PC-3 (cell line): ENCODE data around the gene NKD1. TPM values are rescaled to one million over a fixed set of nuclear protein-coding genes. Genes with fewer than 3 reads are reported as not detected.

ENCODE experiments used
- ATAC-seq: fragments of 200-7000 bp; cut with Tn5 transposase; 2 replicates; pipeline ENCODE4 v1.9.1; 2020; ENCODE audit warnings: mild to moderate bottlenecking, moderate library complexity
- BruUV-seq: library from RNA; stranded (reverse); fragments of 400-500 nt; replicated peaks from 2 replicates; lab custom pipeline; 2021; lab: Mats Ljungman, UMichigan
- CTCF ChIA-PET: fragments of 300-600 bp; sonication (Branson Sonifier 250); formaldehyde crosslinking; loops from one replicate; lab custom pipeline; 2022; ENCODE audit warnings: antibody characterized with exemption; lab: Charles Lee
- POLR2A ChIA-PET: fragments of 300-600 bp; sonication (Branson Sonifier 250); formaldehyde crosslinking; loops from one replicate; lab custom pipeline; 2022; ENCODE audit warnings: antibody characterized with exemption; ENCODE audit not compliant: unreplicated experiment; lab: Charles Lee
- DNase-seq: peaks from one replicate; pipeline ENCODE4 v3.0.0-alpha.2; 2015
- H2AFZ ChIP-seq: fragments of 300-600 bp; sonication (generic); 2 replicates; pipeline ENCODE4 v1.6.0; 2016; ENCODE audit warnings: antibody characterized with exemption, low read length
- H3F3A ChIP-seq: fragments of 300-600 bp; sonication (generic); one replicate; pipeline ENCODE4 v1.6.0; 2017; ENCODE audit warnings: antibody characterized with exemption, low read length, control low read depth, mild to moderate bottlenecking; ENCODE audit not compliant: unreplicated experiment
- H3K27ac ChIP-seq: fragments of 300-600 bp; sonication (generic); 2 replicates; pipeline ENCODE4 v1.5.1; 2016; ENCODE audit warnings: mild to moderate bottlenecking, low read length
- H3K27me3 ChIP-seq: fragments of 300-600 bp; sonication (generic); 2 replicates; pipeline ENCODE4 v1.6.1; 2016; ENCODE audit warnings: low read length, mixed read lengths
- H3K36me3 ChIP-seq: fragments of 300-600 bp; sonication (generic); 2 replicates; pipeline ENCODE4 v1.6.1; 2016; ENCODE audit warnings: low read depth, mixed run types, low read length, mixed read lengths
- H3K4me1 ChIP-seq: fragments of 300-600 bp; sonication (generic); 2 replicates; pipeline ENCODE4 v1.5.1; 2016; ENCODE audit warnings: low read length; ENCODE audit not compliant: insufficient read depth
- H3K4me2 ChIP-seq: fragments of 300-600 bp; sonication (generic); 2 replicates; pipeline ENCODE4 v1.6.0; 2016; ENCODE audit warnings: low read length
- H3K4me3 ChIP-seq: fragments of 300-600 bp; sonication (generic); 2 replicates; pipeline ENCODE4 v1.5.1; 2016; ENCODE audit warnings: mild to moderate bottlenecking, low read length, mixed read lengths
- H3K79me2 ChIP-seq: fragments of 300-600 bp; sonication (generic); 2 replicates; pipeline ENCODE4 v1.6.1; 2017; ENCODE audit warnings: low read length, mixed read lengths
- H3K9ac ChIP-seq: fragments of 300-600 bp; sonication (generic); 2 replicates; pipeline ENCODE4 v1.6.0; 2016; ENCODE audit warnings: mild to moderate bottlenecking, low read length
- H3K9me2 ChIP-seq: fragments of 300-600 bp; sonication (generic); replicated peaks from 2 replicates; pipeline ENCODE4 v1.6.1; 2016; ENCODE audit warnings: mixed run types, low read length, mixed read lengths
- H3K9me3 ChIP-seq: fragments of 300-600 bp; sonication (generic); 2 replicates; pipeline ENCODE4 v1.6.1; 2016; ENCODE audit warnings: low read length, mixed read lengths
- H4K20me1 ChIP-seq: fragments of 300-600 bp; sonication (generic); 2 replicates; pipeline ENCODE4 v1.6.1; 2016; ENCODE audit warnings: low read length, mixed read lengths
- EZH2 ChIP-seq: fragments of 300-600 bp; sonication (generic); IDR thresholded peaks from one replicate; pipeline ENCODE4 v1.6.1; 2017; ENCODE audit warnings: antibody characterized with exemption, mild to moderate bottlenecking, low read length; ENCODE audit not compliant: unreplicated experiment
- EZH2phosphoT487 ChIP-seq: fragments of 300-600 bp; sonication (generic); IDR thresholded peaks from 2 replicates; pipeline ENCODE4 v1.6.1; 2018; ENCODE audit warnings: mild to moderate bottlenecking, antibody characterized with exemption, low read length, borderline replicate concordance
- intact Hi-C: fragments of 100-400 bp; cut with micrococcal nuclease; formaldehyde crosslinking; loops from 2 replicates; pipeline ENCODE4 v1.9.0; 2023
- total RNA-seq: library from RNA; depleted of rRNA; stranded (reverse); fragments of >200 nt; gene quantifications from 2 replicates; pipeline ENCODE4 v1.2.3, GENCODE V29; 2014
- TF ChIP-seq, protein P1 (sequence below): fragments of 300-600 bp; sonication (generic); conservative IDR thresholded peaks from 2 replicates; pipeline ENCODE4 v1.5.1; 2017; ENCODE audit warnings: antibody characterized with exemption, low read depth, mild to moderate bottlenecking, low read length

NKD1 gene
- total RNA-seq, 1 experiment from 2014 or later = 0.07 TPM

DNA sequence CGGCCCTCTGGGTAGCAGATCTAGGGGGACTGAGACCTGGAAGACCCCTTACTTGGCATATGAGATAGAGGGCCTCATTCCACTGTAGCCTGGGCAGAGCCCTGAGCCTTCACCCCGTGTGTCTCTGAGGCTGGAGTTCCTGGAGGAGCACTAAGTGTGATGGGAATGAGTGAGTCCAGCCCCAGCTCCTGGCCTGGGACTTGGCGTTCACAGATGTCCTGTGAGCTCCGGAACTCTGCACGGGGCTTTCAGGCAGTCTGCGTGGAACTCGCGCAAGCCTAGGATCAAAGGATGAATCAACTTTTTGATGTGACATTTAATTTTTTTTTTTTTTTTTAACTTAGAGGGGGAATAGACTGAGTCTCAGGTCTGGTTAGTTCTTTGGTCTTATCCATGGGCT, 1.8 kb downstream of the NKD1 start:
- H3K4me2 ChIP-seq = no peak overlapping the region
- no peaks in the 10 kb centered on the region; the same call in 1 of the 2 replicates for H3K4me1 ChIP-seq
- peaks cover 32% of the 10 kb centered on the region for H3K27me3 ChIP-seq
- H3K27ac ChIP-seq = no peak overlapping the region
- intact Hi-C loops = no loop called here
- H4K20me1 ChIP-seq = no peaks in the 10 kb centered on the region
- ChIA-PET POLR2A (no interaction called here), CTCF (no interaction called here)
- H3K9me3 ChIP-seq = no peaks in the 10 kb centered on the region
- H3K4me3 ChIP-seq = no peak overlapping the region
- H3K9me2 ChIP-seq = no peaks in the 10 kb centered on the region
- DNase-seq (no peak), ATAC-seq (no peak)
- no TSS peak for BruUV-seq
- no peak overlapping the region for H3K9ac ChIP-seq
- H3K36me3 ChIP-seq = no peaks in the 10 kb centered on the region
- no peaks in the 10 kb centered on the region for H3K79me2 ChIP-seq
- no peak overlapping the region for H2AFZ ChIP-seq
- TF ChIP-seq EZH2phosphoT487 = no peak
- no peak for TF ChIP-seq EZH2
- TF ChIP-seq, protein P1, sequence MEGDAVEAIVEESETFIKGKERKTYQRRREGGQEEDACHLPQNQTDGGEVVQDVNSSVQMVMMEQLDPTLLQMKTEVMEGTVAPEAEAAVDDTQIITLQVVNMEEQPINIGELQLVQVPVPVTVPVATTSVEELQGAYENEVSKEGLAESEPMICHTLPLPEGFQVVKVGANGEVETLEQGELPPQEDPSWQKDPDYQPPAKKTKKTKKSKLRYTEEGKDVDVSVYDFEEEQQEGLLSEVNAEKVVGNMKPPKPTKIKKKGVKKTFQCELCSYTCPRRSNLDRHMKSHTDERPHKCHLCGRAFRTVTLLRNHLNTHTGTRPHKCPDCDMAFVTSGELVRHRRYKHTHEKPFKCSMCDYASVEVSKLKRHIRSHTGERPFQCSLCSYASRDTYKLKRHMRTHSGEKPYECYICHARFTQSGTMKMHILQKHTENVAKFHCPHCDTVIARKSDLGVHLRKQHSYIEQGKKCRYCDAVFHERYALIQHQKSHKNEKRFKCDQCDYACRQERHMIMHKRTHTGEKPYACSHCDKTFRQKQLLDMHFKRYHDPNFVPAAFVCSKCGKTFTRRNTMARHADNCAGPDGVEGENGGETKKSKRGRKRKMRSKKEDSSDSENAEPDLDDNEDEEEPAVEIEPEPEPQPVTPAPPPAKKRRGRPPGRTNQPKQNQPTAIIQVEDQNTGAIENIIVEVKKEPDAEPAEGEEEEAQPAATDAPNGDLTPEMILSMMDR = no peak
- H3F3A ChIP-seq = no peaks in the 10 kb centered on the region

DNA sequence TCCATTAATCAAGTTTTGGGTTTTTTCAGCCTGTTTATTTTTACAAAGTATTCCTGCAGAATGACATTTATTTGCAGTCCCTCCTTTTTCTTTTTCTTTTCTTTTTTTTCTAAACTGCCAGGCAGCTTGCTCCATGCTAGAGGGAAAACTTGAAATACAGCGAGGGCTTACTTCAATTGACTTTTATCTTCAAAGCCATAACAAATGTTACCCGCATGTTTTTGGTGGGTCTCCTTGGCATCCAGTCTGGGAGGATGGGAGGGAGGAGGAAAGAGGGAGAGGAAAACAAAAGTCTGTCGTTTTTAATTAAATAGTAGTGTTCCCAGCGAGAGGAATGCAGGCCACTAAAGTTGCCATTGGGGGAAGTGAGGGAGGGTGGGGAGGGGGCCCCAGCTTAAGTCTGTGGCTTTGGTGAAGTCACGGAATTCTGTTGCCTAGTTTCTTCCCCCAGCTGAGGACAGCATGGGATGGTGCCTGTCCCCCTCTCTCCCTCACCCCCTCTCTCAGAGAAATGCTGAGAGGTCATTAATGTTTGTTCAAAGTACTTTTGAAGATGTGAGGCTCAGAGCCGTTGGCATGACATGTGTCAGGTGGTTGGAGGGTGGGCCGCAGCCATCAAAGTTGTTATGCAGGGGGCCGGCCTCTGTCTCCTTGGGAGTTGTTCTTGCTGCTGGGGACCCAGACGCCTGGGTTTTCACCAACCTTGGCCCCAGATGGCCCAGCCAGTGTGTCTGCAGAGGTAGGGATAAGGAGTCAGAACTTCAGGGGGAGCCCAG, 2.9 kb downstream of the NKD1 start:
- POLR2A ChIA-PET = no interaction called here
- no peak overlapping the region for H3K9ac ChIP-seq
- H3F3A ChIP-seq = no peaks in the 10 kb centered on the region
- H3K9me3 ChIP-seq = no peaks in the 10 kb centered on the region
- no peaks in the 10 kb centered on the region for H3K36me3 ChIP-seq
- no peaks in the 10 kb centered on the region for H4K20me1 ChIP-seq
- no TSS peak for BruUV-seq
- H3K27ac ChIP-seq = no peak overlapping the region
- H3K9me2 ChIP-seq = no peaks in the 10 kb centered on the region
- CTCF ChIA-PET = no interaction called here
- peaks cover 23% of the 10 kb centered on the region for H3K27me3 ChIP-seq
- no peak overlapping the region for H2AFZ ChIP-seq
- intact Hi-C loops = no loop called here
- no peaks in the 10 kb centered on the region for H3K79me2 ChIP-seq
- no peak overlapping the region for H3K4me2 ChIP-seq
- no peaks in the 10 kb centered on the region; the same call in 1 of the 2 replicates for H3K4me1 ChIP-seq
- TF ChIP-seq EZH2phosphoT487 = no peak
- TF ChIP-seq EZH2 = no peak
- TF ChIP-seq, protein P1 = no peak
- DNase-seq = no peak
- no peak for ATAC-seq
- H3K4me3 ChIP-seq = no peak overlapping the region

DNA sequence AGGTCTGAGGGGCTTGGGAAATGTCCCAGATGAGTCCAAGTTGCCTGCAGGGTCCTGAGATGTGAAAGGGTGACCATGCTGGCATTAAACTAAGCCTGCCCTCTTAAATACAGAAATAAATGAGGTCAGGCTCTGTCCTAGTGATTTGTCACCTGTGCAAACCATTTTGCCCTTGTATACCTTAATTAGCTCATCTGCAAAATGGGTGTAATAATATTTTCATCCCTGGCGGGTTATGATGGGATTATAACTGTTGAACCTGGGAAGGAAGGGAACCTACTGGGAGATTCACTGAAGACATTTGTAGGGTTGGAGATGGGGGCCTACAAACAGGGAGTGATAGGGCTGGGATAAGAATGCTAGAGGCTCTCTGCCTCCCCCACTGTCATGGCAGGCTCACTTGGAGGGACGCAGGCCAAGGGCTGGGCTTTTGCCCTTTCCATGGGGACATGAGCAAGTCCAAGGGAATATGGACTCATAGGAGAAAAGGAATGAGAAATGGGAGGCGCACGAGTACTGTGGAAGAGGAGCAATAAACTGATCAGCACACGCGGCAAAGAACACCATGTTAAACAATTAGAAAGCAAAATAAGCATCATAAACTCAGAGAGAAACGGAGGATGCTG, 4.4 kb downstream of the NKD1 start:
- no TSS peak for BruUV-seq
- ChIA-PET CTCF (no interaction called here), POLR2A (no interaction called here)
- ATAC-seq (no peak), DNase-seq (no peak)
- Histone ChIP-seq H3K9me3 (no peaks in the 10 kb centered on the region), H2AFZ (no peak overlapping the region), H3K27ac (no peak overlapping the region), H3K9ac (no peak overlapping the region), H3F3A (no peaks in the 10 kb centered on the region), H3K4me3 (no peak overlapping the region), H3K79me2 (no peaks in the 10 kb centered on the region), H3K36me3 (no peaks in the 10 kb centered on the region), H3K9me2 (no peaks in the 10 kb centered on the region), H4K20me1 (no peaks in the 10 kb centered on the region), H3K4me2 (no peak overlapping the region), H3K4me1 (no peaks in the 10 kb centered on the region; the same call in 1 of the 2 replicates), H3K27me3 (peaks cover 10% of the 10 kb centered on the region)
- intact Hi-C loops = loop anchor here (2.0 kb wide), 1 partner anchor 64 kb away; no protein-coding TSS in a partner anchor
- TF ChIP-seq, protein P1 = no peak
- TF ChIP-seq EZH2 = no peak
- TF ChIP-seq EZH2phosphoT487 = no peak
